ENCODE results near the gene LRIG2.

- TF ChIP-seq, protein P1, sequence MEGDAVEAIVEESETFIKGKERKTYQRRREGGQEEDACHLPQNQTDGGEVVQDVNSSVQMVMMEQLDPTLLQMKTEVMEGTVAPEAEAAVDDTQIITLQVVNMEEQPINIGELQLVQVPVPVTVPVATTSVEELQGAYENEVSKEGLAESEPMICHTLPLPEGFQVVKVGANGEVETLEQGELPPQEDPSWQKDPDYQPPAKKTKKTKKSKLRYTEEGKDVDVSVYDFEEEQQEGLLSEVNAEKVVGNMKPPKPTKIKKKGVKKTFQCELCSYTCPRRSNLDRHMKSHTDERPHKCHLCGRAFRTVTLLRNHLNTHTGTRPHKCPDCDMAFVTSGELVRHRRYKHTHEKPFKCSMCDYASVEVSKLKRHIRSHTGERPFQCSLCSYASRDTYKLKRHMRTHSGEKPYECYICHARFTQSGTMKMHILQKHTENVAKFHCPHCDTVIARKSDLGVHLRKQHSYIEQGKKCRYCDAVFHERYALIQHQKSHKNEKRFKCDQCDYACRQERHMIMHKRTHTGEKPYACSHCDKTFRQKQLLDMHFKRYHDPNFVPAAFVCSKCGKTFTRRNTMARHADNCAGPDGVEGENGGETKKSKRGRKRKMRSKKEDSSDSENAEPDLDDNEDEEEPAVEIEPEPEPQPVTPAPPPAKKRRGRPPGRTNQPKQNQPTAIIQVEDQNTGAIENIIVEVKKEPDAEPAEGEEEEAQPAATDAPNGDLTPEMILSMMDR (IDR thresholded peaks at IDR 0.05) = no peak
- TF ChIP-seq POLR2A (IDR thresholded peaks at IDR 0.05) = no peak
Measured at GRCh38 chr1:113094506-113094905, 21.5 kb downstream of the LRIG2 start.

Data from right lobe of liver (tissue), 4 donors.